ENCODE measurements around the gene FBXL3.

The FBXL3 gene, protein sequence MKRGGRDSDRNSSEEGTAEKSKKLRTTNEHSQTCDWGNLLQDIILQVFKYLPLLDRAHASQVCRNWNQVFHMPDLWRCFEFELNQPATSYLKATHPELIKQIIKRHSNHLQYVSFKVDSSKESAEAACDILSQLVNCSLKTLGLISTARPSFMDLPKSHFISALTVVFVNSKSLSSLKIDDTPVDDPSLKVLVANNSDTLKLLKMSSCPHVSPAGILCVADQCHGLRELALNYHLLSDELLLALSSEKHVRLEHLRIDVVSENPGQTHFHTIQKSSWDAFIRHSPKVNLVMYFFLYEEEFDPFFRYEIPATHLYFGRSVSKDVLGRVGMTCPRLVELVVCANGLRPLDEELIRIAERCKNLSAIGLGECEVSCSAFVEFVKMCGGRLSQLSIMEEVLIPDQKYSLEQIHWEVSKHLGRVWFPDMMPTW

DNA sequence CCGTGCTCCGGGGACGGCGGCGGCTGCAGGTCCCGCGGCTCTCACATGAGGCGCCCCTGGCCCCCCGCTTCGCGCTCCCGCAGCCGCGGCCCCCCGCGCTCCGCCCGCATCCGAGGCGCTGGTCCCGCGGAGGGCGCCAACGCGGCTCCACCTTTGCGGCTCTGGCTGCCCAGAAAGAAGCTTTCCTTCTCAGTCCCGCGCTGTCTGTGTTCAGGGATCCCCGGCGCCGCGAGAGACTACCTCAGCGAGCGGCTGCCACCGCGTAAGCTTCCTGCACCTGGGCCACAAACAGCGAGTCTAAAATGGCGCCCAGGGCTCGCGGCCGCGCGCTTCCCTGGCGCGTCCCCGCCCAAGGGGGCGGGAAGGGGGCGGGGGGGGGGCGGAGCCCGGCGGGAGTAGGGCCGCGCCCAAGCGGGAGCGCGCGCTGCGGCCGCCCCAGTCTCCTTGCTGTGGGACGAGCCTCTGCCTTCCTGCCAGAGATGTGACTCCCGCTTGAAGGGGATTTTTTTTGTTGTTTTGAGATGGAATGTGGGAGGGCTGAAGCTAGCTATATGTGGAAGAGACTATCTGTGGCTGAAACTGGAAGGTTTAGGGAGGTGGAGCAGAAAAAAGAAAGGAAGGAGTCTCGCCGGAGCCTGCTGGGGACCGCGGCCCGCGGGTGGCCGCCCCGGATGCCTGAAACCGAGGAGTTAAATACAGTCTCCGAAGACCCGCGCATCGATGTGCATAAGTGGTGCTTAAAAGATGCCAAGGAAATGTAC lies at the start of gene FBXL3:
Gene FBXL3 (minus strand): TSS at position 299 of the 761 bp plus-strand sequence. CDS start 5,299 bp downstream, outside the sequence.
- peak; percentile 88 for DNase-seq

DNA sequence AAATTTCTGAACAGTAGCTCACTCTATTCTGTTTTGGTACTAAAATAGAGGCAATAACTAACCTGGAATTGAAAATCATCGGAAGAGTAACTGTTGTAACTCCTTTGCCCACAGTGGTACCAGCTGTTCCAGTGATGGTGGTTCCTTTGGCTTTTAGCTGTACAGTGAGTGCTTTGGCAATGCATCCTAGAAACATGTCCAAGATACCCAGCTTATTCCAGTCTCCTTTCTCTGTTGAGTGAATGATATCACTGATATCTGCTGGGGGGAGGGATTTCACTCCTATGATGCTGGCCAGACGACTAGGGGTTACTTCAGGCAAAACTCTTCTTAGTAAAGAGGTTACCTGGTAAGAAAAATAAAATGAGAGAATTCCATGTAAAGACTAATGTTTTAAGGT lies 40.6 kb upstream of the FBXL3 start:
- no peak for DNase-seq

- DNase-seq: no peak
Observed at GRCh38 chr13:77065461-77066147, 38.6 kb upstream of the FBXL3 start.

GRCh38 chr13:77062097-77062496 lies 35.1 kb upstream of the FBXL3 start:
- DNase-seq: no peak

DNA sequence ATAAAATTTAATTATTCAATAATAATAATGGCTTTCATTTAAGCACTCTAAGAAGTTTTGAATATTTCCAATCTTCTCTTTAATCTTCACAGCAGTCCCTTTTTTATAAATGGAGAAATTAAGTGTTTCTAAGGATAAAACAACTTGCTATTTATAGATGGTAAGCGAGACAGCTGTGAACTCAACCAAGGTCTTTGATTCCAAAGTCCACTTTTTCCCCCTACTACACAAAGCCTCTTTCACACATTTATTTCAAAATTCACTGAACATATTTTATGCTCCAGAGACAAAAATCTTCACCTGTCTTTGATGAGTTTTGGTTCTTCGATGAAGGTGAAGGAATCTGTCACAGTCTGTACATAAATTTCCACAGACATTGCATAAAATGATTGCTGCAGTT lies 34.4 kb upstream of the FBXL3 start:
- no peak for DNase-seq

DNA sequence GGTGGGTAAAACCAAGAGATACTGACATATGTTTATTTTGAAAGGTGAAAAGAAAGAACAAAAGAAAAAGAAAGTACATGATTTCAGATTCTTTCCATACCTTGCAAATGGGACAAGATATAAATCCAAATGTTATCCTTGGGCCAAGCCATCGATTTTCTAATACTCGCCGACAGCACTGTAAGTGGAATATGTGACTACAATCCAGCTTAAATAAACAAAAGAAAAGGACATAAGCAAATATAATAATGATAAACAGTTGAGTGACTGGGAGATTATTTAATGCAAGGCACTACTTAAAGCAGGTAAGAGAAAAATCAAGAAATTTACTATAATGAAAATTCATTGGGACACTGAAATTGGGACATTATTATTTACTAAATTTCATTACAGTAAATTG lies 29.9 kb upstream of the FBXL3 start:
- DNase-seq: no peak

- no peak for DNase-seq
Observed at GRCh38 chr13:77056382-77056781, 29.4 kb upstream of the FBXL3 start.

GRCh38 chr13:77055158-77055557 lies 28.2 kb upstream of the FBXL3 start:
- DNase-seq: no peak

GRCh38 chr13:77053192-77053591 lies 26.2 kb upstream of the FBXL3 start:
- DNase-seq: no peak

- no peak for DNase-seq
Observed at GRCh38 chr13:77048681-77049080, 21.7 kb upstream of the FBXL3 start.

DNA sequence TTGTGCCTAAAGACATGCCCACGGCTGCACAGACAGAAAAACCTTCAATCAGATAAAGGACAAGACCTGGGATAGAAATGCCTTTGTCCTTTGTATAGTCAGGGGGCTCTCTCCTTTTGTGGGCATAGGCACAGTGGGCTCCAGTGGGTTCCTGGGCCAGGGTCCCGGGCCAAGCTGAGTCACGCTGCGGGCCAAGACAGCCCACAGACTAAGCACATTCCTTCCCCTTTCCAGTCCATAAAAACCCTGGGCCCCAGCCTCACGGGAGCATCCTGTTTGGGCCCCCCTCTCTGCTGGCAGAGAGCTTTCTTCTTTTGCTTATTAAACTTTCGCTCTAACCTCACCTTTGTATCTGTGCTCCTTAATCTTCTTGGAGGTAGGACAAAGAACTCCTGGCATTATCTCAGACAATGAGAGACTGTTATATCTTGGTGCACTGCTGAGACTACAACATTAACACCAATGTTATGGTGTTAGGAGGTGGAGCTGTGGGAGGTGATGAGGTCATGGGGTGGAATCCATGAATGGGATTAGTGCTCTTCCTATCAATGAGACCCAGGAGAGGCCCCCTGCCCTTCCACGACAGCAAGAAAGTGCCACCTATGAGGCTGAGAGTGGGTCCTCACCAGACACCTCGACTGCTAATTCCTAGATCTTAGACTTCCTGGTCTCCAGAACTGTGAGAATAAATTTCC lies 20.8 kb upstream of the FBXL3 start:
- no peak for DNase-seq

DNA sequence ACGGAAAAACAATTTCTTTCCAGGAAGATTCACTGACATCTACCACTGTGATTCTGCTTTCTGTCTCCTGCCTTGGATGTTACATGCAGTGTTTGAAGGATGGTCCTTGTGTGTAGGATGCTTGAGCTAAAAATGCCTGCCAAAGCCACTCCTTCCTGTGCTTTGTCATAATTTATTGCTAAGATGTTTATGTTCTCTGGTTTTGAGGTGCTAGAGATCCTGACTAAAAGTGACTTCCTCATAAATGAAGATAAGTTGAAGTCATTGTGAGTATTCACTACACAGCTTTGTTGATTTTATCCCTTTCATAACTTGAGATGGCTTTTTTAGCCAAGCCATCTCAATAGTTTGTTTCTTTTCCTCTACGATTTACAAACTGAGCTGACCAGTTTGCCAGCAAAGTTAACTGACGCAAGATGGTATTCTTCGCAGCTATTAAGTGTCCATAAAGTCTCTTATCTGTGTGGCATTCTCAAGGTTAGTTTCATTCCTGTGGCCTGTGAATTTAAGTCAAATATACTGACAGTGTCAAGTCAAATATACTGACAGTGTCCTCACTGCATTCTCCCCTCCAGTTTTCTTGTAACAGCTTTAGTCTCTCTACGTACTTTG lies 15.7 kb upstream of the FBXL3 start:
- no peak for DNase-seq

- no peak for DNase-seq
Observed at GRCh38 chr13:77040835-77041234, 13.9 kb upstream of the FBXL3 start.

DNA sequence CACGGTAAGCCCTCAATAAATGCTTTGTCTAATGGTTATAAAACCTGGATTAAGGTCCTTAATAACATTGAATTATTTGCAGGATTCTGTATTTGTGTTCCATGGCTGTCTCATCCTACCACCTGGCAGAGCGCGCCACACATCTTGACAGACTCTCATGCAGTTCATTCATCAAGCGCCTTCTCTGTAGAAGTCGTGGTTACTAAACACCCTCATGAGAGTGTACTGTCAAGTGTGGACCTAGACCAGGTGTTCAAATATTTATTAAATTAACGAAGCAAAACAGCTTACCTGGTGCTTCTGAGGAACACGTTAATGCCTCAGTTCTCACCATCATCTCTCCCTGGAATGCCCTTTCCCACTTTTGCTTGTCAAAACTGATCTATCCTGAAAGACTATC lies 13.1 kb upstream of the FBXL3 start:
- no peak for DNase-seq

- DNase-seq: no peak
Observed at GRCh38 chr13:77038907-77039480, 12.0 kb upstream of the FBXL3 start.

- no peak for DNase-seq
Observed at GRCh38 chr13:77036279-77036678, 9.3 kb upstream of the FBXL3 start.

DNA sequence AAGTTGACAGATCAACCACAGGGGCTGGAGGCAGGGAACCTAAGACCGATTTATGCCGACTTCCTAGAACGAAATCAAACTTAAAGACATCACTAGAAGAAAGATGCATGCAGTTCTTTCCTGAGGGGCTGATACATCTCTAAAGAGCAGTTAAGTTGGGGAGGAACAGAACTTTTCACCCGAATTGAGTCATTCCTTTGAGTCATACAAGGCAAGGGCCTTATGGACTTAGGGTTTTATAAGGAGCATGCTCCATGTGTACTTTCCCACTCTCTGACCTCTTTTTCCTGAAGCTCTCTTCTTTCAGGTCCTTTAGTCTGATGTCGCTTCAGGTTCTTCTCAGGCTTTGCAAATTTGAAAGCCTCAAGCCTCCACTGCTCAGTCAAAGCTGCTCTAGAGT lies 7.9 kb upstream of the FBXL3 start:
- no peak for DNase-seq

DNA sequence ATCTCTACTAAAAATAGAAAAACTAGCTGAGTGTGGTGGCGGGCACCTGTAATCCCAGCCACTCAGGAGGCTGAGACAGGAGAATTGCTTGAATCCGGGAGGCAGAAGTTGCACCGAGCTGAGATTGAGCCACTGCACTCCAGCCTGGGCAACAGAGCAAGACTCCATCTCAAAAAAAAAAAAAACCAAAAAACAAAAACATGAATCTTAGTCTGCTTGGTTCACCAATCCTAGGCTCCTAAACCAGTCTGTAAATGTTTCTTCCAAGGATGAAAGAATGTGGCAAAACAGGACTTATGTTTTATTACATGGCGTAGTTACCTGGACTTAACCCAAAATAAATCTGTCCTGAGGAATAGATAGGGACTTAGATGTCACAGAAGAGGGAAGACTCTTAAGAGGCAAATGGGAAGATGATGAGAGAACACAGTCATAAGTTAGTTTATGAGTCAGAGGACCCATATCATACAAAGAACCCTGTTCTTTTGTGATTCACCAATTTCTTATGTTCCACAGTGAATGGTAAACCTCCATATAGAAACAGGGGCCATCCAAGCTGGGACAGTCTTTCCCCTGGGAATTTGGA lies 6.9 kb upstream of the FBXL3 start:
- DNase-seq: no peak

- DNase-seq: no peak
Observed at GRCh38 chr13:77031656-77032243, 4.8 kb upstream of the FBXL3 start.

GRCh38 chr13:77029436-77029835 lies 2.5 kb upstream of the FBXL3 start:
- no peak for DNase-seq

DNA sequence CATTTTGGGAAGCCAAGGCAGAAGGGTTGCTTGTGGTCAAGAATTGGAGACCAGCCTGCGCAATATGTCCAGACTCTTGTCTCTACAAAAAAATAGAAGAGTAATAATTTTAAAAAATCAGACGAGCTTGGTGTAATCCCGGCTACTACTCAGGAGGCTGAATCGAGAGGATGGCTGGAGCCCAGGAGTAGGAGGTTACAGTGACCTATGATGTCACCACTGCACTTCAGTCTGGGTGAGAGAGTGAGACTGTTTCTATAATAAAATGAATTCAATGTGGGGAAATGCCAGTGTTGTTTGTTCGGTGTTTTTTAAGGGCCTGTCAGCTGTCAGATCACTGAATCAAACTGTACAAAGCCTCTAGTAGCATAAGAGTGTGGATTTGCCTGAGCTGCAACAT lies 1.2 kb upstream of the FBXL3 start:
- no peak for DNase-seq

All from activated T-cell treated with anti-CD3 and anti-CD28 coated beads, Interleukin-2, amount 50 U/mL, for 1 hour (primary cell).